ENCODE results near the gene PREX1.

Gene PREX1

DNA sequence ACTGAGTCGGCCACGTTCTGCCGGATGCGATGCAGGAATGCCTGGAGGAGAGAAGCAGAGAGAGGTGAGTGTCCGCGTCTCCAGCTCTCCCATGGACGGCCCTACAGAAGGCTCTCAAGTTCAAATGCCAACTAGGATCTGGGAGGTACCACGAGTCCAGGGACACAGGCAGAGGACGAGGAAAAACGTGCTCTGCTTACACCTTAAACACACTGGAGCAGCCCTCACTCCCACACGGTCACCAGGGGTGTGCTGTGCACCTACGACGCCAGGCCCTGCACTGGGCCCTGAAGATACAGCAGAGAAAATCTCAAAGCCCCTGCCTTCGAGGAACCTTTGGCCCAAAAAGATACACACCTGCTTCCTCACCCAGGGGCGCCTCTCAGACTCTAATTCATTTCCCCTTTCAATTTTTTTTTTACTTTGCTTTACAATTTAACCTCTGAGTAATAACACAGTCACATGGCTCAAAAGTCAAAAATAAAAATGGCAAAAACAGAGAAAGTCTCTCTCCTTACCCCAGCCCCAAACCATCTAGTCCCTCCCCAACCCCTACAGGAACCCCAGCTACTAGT, 79.9 kb downstream of the PREX1 start:
- no peak for DNase-seq

DNA sequence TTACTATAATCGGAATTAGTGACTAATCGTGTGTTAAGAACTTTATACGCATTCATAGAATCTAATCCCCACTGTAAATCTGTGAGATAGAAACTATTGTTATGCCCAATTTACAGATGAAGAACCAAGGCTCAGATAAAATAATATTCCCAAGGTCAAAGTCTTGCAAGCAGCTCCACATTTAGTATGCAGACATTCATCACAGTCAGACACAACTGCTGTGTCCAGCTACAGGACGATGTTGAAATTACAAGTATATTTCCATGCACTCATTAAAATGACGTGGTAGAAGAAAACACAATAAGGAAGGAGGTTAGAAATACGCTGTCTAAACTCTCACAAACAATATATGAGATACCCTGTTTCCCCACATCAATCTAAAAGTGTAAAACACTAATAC, 82.5 kb downstream of the PREX1 start:
- no peak for DNase-seq

DNA sequence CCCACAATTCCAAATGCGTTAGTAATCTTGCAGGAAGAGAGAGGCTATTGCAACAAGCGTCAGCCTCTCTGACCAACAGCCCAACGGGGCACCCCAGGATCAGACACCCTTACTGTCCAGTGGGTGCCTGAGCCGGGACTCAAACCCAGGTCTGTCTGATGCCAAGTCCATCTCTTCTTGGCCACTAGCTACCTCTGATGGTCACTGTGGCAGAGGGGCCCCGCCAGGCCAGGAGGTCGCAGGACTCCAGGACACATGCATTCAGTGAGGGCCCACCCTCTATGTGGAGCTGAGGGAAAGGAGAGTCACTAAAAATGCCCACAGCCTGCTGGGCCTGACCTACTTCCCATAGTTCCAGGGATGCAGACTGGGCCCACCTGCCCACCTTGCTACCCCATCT, 83.3 kb downstream of the PREX1 start:
- DNase-seq = no peak

DNA sequence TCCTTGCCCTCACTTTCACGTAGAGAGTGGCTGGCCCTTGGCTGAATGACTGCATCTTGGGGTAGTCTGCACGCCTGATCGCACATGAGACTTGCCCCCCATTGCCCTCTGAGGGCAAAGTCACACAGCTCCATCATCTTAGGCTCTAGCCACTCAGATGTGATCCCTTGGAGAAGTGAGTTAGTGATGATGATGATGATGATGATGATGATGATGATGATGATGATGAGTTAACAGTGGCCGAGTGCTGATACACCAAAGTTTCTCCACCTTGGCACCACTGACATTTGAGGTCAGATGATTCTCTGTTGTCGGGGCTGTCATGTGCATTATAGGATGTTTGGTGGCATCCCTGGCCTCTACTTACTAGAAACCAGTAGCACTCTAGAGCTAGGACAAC, 84.0 kb downstream of the PREX1 start:
- DNase-seq = no peak

DNA sequence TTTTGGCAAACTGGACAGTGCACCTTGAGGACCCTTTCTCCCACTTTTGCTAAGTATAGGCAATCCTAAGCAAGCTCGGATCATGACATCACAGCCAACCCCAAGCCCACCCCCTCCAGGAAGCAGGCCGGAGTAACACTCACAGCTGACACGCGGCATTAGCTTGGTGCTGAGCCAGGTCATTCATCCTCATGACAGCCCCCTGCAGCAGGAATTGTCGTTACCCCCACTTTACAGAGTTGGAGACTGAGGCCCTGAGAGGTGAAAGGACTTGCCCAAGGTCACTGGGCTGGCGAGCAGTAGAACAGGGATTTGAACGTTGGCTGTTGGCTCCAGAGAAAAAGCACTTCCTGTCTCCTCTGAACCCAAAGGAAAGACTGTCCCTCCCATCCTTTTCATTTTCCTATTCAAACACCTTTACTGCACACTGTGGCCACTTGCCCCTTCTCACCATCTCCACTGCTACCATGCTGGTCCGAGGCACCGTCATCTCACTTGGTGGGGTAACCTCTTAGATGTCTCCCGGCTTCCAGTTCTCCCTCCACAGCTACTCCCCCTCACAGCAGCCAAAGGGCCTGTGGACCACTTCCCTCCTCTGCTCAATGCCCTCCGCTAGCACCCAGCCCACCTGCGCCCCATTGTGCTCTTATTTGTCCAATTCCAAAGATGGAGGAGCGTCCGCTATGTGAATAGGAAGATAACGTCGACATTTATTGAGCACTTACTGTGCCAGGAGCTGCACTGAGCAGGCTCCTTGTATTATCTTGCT, 84.7 kb downstream of the PREX1 start:
- no peak for DNase-seq

DNA sequence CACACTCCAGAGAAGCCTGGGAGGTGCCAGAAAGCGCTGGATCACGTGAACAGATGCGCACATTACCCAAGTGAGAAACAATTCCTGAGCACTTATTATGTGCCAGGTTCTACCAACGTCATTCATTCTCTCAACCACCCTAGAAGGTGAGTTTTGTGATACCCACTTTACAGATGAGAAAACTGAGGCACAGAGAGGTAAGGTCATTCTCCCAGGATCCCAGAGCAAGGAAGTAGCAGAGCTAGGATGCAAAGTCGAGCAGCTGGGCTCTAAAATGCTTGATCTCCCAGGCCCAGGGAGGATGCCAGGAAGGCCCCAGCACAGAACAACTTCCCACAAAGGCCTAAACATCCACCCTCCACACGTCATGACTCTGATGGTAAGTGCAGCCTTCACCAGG, 85.6 kb downstream of the PREX1 start:
- no peak for DNase-seq

DNA sequence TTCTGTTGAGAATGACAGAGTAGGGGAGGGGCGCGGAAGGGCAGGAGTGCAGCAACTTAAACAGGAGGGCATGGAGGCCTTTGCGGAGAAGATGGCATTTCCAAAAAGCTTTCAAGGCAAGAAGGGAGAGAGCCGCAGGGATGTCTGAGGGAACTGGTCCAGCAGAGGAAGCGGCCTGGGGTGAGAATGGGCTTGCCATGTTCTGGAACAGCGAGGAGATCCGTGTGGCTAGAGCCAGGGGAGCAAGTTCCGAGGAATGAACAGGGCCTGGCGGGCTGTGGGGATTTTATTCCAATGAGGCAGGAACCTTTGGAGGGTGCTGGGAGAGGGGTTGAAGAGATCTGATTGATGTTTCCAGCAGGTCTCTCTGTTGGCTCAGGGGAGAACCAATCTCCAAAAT, 86.1 kb downstream of the PREX1 start:
- no peak for DNase-seq

DNA sequence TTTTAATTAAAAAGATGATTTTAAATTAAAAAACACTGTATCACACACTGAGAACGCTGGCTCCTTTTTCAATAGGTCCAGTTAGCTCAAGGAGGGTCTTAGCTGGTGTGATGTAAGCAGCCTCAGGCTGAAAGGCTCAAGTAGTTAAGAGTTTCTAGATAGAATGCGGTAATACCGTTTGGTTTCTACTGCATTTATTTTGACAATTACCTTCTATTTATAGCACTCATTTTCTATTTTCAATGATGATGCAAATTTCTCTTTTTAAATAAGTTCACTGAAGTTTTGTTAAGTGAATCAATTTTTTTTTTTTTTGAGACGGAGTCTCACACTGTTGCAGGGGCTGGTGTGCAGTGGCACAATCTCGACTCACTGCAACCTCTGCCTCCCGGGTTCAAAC, 87.1 kb downstream of the PREX1 start:
- no peak for DNase-seq

DNA sequence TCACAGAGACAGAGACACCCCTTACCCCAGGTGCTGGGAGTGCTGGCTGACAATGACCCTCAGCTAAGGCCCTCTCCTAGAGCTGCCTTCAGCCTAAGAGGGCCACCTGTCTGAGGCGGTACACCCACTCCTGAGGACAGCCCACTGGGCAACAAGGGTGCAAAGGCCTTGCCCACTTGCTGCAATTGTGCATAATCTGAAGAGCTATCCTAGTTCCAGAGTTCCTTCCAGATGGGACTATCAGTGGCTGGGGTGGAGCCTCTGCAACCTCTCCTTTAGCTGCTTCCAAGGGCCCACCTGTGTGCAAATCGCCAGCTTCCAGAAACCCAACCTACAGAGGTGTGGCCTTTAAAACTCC, 87.5 kb downstream of the PREX1 start:
- DNase-seq = no peak

DNA sequence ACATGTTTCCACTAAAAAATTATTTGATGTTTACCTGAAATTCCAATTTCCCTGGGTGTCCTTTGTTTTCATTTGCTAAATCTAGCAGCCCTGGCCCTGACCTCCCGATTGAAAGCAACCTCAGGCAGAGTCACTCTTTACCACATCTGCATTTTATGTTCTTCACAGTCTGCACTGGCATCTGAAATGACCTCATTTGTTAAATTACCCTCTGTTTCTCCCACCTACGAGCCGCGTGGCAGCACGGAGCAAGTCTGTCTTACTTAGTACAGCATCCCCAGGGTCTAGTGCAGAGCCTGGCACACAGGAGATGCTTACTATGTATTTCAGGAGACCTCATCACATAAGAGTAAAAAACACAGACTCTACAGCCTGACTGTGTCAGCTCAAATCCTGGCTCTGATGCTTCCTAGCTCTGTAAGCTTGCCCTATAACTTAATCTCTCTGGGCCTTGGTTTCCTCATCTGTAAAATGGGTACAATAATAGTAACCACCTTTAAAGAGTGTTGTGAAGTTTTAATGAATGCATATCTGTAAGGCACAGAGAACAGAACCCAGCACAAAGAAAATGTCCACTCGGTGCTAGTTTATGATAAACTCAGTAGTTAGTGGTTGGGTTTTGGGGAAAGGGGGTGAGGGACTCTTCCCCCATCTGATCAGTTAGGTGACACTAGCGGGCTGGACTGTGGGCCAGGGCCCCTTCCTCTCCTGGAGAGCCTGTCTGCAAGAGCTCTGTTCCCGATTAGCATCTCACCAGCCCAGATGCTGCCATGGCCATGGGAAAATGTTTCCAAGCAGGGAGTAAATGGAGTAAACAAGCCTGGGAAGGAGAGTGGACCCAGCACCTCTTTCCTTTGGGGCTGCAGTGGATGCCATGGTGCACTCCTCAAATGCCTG, 88.2 kb downstream of the PREX1 start:
- no peak for DNase-seq

DNA sequence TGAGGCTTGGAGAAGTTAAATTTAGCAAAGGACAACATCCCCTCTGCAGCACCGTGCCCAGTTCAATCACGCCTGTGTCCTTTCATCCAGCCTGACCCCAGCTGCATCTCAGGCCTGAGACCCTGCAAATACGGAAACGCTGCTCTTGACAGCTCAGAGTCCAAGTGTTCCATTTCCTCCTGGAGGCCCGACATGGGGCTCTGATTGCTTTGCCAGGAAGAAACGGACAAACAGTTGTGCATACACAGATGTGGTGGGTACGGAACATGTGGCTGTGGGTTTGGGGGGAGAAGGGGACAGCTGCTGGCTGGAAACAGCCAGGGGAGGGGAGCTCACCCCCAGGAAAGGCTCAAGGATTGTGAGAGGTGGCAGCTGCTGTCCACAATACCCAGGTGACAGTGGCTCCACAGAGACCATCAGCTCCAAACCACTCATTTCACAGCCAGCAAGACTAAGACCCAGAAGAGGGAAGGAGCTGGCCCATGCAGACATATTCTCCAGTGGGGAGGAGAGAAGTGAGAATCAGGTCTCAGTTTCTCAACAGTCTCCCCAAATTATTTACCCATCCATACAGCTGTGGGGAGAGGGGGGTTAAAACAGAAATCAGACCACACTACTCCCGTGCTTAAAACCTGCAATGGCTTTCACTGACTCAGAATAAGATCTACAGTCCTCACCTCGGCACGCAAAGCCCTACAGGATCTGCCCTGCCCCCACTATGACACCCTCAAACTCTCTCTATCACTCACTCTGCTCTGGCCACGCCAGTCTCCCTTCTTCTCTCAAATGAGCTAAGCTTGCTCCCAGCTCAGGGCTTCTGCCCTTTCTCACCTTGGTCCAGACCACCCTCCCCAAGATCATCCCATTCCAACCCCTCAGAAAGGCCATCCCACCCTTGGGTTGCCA, 89.1 kb downstream of the PREX1 start:
- no peak for DNase-seq

DNA sequence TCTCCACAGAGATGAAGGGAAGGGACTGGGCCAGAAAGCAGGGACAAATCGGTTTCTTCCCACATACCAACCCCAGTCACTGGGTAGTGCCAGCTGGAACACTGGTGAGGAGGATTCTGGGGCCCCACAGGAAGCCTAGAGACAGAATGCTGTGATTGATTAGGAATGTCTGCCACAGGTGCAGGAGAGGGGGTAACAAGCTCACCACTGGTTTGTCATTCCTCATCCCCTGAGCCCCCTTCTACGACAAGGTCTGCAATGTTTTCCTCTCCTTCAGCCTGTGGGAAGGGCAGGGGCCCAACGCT, 89.8 kb downstream of the PREX1 start:
- DNase-seq = no peak

DNA sequence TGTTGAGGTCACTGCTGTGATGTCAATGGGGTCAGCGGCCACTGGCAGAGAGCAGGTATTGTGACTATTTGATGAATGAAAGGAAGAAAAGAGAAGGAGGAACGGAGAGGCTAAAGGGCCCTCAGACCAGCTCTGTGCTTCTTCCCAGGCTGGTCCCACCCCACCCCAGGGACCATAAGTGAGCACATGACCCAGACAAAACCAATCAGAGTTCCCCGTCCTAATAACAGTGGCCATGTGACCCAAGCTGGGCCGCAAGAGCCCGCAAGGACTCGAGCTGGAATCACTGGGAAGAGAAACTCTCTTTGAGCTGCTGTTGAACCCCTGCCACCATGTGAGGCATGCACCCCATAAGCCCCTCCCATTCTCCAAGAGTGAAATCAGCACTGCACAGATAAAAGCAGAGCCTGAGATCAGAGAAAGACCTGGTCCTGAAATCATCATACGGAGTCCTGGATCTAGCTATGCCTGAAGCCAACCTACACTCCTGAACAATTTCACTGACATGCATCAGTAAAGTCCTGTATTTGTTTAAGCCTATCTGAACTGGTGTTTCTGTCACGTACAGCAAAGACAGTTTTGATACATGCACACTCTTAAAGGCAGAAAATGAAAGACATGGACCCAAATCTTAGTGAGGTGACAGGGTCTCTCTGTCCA, 90.2 kb downstream of the PREX1 start:
- no peak for DNase-seq

DNA sequence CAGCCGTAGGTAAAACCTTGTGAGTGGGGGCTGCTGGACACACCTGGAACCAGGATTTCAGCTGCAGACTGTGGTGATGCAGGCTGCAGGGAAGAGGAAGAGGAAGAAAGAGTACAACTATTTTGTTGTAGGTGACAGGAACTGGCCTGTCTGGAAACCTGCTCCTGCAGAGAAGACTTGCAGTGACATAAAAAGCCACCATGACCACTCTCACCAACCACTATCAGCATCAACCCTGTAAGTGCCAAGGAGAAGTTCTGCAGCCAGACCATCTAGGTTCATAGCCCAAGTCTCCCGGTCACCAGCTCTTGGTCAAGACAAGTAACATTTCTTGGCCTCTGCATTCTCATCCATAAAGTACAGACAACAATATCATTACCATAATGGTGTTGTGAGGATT, 91.2 kb downstream of the PREX1 start:
- DNase-seq = no peak

DNA sequence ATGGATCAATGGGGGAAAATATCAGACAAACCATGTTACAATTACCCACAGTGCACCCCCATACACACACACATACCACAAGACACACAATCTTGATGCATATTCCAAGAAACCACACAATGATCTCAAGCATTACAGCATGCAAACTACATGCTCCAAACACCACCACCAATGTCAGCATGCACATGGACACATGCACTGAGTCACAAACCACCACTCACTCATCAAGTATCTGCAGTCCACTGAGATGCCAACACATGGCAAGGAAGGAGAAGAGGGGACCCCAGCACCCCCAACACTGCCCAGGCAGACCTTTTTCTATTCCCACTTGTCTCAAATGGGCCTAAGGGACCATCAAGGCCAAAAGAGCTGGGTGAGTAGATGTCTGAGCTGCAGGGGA, 91.6 kb downstream of the PREX1 start:
- DNase-seq = no peak

DNA sequence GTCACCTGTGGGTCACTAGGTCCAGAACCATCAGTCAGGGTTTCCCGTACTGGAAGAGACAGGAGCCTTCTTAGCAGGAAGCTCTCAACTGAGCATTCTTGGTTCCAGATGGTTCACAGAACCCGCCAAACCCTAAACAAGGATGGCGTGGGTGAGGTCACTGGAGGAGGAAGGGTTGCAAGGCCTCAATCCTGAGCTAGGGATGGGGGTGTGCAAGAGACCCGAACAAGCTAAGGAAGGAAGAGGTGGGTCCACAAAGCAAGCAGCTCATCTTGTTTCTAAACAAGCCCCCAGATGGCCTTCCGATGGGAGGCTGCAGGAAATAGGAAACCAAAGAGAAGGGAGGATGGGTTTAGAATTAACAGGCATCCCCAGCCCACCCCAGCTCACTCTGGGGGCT, 92.7 kb downstream of the PREX1 start:
- no peak for DNase-seq

DNA sequence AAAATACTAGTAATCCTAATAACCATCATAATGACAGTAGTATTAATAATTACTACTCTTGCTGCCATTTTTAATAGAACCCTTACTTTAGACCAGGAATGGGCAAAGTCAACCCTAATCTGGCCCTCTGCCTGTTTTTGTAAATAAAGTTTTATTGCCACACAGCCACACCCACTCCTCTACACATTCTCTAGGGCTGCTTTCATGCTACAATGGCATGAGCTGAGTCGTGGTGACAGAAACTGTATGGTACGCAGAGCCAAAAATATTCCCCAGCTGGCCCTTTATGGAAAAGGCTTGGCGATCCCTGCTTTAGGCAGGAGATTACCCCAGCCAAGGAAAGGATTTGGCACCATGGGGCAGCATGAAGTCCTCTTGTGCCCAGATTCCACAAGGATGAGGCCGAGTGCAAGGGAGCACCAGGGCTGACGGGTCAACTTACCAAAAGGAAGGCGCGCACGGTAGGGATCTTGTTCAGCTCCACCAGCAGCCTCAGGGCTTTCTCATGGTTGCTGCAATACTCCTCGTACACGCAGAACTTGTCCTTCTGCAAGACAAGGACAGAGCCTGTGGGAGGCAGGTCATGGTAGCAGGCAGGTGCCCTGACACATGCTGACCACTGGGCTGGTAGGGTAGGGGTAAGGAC, 93.6 kb downstream of the PREX1 start:
- no peak for DNase-seq

DNA sequence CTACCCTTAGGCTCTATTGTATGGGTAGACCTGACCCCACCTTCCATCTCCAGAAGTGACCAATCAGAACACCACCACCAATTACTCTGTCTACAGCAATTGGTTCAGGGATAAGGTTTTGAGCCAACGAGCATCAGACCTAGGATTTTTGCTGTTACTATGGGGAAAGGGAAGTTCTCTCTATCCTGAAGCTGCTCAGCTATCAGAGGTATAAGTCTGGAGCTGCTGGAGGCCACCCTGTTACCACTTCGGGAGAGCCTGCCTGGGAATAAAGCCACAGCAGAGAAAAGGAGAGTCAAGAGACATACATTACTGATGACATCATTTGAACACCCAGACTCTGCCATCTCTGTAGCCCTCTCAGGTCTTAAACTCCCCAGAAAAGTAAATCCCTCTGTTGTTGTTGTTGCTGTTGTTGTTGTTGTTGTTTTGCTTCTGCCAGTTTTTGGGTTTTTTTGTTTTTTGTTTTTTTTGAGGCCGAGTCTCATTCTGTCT, 94.5 kb downstream of the PREX1 start:
- DNase-seq = no peak

DNA sequence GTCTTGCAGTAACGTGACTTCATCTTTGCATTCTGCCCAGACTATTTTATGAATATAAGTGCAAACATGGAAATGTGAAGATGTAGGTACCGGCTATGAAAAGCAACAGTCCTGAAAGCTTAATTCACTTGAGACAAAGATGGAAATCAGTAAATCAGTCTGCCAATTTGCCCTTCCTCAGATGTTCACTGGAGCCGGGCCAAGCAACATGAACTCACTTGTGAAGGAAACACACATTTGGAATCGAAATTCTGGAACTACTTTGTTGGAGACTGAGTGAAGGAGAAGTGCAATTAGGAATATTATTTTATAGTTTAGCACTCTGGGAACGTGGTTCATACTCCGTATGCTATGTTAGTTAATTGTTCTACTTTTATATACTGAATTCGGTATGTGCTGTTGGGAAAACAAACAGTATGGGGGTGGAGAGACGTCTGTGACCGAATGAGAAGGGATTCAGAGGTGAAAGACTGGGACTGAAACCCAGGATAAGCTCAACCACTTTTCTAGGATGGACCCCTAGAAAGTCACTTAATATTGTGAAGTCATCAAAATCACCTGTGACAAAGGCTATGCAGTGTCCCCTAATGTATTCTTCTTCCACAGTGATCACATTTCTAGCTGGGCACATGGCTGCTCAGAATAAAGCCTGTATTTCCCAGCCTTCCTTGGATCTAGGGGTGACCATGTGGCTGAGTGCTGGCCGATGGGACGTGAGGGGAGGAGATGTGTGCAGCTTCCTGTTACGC, 95.5 kb downstream of the PREX1 start:
- no peak for DNase-seq

DNA sequence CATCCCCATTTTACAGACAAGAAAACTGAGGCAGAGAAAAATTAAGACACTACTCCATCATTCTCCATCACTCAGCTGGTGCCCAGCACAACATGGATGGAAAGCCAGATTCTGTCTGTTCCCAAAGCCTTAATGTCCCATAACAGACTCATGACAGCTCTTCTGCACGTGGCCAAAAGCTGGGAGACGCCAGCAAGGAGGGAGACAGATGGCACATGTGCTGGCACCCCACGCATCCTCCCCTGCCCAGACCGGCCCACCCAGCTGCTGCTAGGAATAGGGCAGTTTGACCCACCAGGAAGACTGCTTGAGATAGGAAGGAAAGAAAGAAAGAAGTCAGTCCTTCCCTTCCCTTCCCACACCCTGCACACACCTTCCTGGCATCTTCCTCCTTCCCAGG, 96.3 kb downstream of the PREX1 start:
- no peak for DNase-seq

DNA sequence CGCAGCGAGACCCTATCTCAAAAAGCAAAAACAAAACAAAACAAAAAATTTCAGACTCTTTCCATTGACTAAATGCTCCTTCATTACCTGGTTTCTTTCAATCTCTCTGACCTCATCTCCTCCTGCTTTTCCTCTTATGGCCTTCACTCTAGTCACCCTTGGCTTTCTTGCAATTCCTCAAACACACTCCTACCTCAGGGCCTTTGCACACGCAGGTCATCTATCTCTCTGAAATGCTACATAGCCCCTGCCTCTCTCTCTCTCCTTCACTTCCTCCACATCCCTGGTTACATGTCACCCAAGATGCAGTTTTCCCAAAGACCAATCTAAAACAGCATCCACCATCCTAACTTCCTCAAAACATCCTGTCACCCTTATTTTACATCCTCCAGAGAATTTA, 96.8 kb downstream of the PREX1 start:
- no peak for DNase-seq
